ENCODE results near the gene USP5. TPM values are rescaled to one million over a fixed set of nuclear protein-coding genes. Genes with fewer than 3 reads are reported as not detected.

Gene USP5
- polyA plus RNA-seq, 1 donor (not counting 4 experiments of a cell fraction or from before 2014, with no cell fraction given): 58.3 TPM

- Histone ChIP-seq H3K9me1 (ENCODE audit: control insufficient read depth, extremely low read depth, insufficient read depth, low read length) (no peaks in the 10 kb centered on the region), H2AFZ (ENCODE audit: control insufficient read depth, low read length) (no peak overlapping the region), H4K20me1 (ENCODE audit: control insufficient read depth, extremely low read depth, insufficient read depth, low read length) (no peaks in the 10 kb centered on the region), H3K27me3 (ENCODE audit: control insufficient read depth, extremely low read depth, insufficient read depth, low read length) (peaks cover 74% of the 10 kb centered on the region), H3K4me3 (ENCODE audit: control insufficient read depth in 2 of 3, extremely low read depth in 1 of 3, insufficient read depth in 2 of 3, low read depth in 1 of 3, low read length in 3 of 3) (peak overlapping the region in 1 of 3 experiments; percentile 37), H3K79me2 (ENCODE audit: control insufficient read depth, insufficient read depth, low read length) (no peaks in the 10 kb centered on the region), H3K36me3 (ENCODE audit: control insufficient read depth in 2 of 2, extremely low read depth in 1 of 2, insufficient read depth in 2 of 2, low read length in 2 of 2) (no peaks in the 10 kb centered on the region), H3K4me2 (ENCODE audit: control insufficient read depth, extremely low read depth, insufficient read depth, low read depth, low read length) (peak overlapping the region; percentile 56), H3K4me1 (ENCODE audit: control insufficient read depth, extremely low read depth, insufficient read depth, low read length) (peaks cover 12% of the 10 kb centered on the region), H3K27ac (ENCODE audit: control insufficient read depth, insufficient read depth, low read length) (no peak overlapping the region), H3K9me3 (ENCODE audit: control insufficient read depth, low read depth, low read length) (no peaks in the 10 kb centered on the region), H3K9ac (ENCODE audit: control insufficient read depth, extremely low read depth, insufficient read depth, low read length) (no peak overlapping the region)
- TF ChIP-seq, protein P1, sequence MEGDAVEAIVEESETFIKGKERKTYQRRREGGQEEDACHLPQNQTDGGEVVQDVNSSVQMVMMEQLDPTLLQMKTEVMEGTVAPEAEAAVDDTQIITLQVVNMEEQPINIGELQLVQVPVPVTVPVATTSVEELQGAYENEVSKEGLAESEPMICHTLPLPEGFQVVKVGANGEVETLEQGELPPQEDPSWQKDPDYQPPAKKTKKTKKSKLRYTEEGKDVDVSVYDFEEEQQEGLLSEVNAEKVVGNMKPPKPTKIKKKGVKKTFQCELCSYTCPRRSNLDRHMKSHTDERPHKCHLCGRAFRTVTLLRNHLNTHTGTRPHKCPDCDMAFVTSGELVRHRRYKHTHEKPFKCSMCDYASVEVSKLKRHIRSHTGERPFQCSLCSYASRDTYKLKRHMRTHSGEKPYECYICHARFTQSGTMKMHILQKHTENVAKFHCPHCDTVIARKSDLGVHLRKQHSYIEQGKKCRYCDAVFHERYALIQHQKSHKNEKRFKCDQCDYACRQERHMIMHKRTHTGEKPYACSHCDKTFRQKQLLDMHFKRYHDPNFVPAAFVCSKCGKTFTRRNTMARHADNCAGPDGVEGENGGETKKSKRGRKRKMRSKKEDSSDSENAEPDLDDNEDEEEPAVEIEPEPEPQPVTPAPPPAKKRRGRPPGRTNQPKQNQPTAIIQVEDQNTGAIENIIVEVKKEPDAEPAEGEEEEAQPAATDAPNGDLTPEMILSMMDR (optimal IDR thresholded peaks at IDR 0.05 in 1 of 3, IDR thresholded peaks at IDR 0.05 in 1 of 3, conservative IDR thresholded peaks at IDR 0.05 in 1 of 3; ENCODE audit: extremely low read depth in 1 of 3, insufficient read depth in 2 of 3, low read length in 3 of 3): no peak
- TF ChIP-seq EZH2 (IDR thresholded peaks at IDR 0.05; ENCODE audit: low read length): peak; percentile 18
- dilution Hi-C loops (cut with MboI; ENCODE audit: extremely low pct_ligation_motif_present, low sequenced_read_pairs): no loop called here
- FAIRE-seq: peak; percentile 5
- DNase-seq (ENCODE audit: low read depth, low spot score): no peak
Observed at GRCh38 chr12:6824901-6825381, 27.0 kb upstream of the USP5 start.

- Histone ChIP-seq H3K79me2 (ENCODE audit: control insufficient read depth, insufficient read depth, low read length) (no peaks in the 10 kb centered on the region), H3K4me1 (ENCODE audit: control insufficient read depth, extremely low read depth, insufficient read depth, low read length) (peaks cover 12% of the 10 kb centered on the region), H3K4me2 (ENCODE audit: control insufficient read depth, extremely low read depth, insufficient read depth, low read depth, low read length) (peak overlapping the region; percentile 56), H3K9me1 (ENCODE audit: control insufficient read depth, extremely low read depth, insufficient read depth, low read length) (no peaks in the 10 kb centered on the region), H3K36me3 (ENCODE audit: control insufficient read depth in 2 of 2, extremely low read depth in 1 of 2, insufficient read depth in 2 of 2, low read length in 2 of 2) (no peaks in the 10 kb centered on the region), H3K4me3 (ENCODE audit: control insufficient read depth in 2 of 3, extremely low read depth in 1 of 3, insufficient read depth in 2 of 3, low read depth in 1 of 3, low read length in 3 of 3) (peak overlapping the region in 1 of 3 experiments; percentile 37), H3K9ac (ENCODE audit: control insufficient read depth, extremely low read depth, insufficient read depth, low read length) (no peak overlapping the region), H3K27ac (ENCODE audit: control insufficient read depth, insufficient read depth, low read length) (no peak overlapping the region), H2AFZ (ENCODE audit: control insufficient read depth, low read length) (peak overlapping the region; percentile 40), H4K20me1 (ENCODE audit: control insufficient read depth, extremely low read depth, insufficient read depth, low read length) (no peaks in the 10 kb centered on the region), H3K9me3 (ENCODE audit: control insufficient read depth, low read depth, low read length) (no peaks in the 10 kb centered on the region), H3K27me3 (ENCODE audit: control insufficient read depth, extremely low read depth, insufficient read depth, low read length) (peaks cover 73% of the 10 kb centered on the region)
- DNase-seq (ENCODE audit: low read depth, low spot score) (peak; percentile 40), FAIRE-seq (peak; percentile 86)
- TF ChIP-seq EZH2 (IDR thresholded peaks at IDR 0.05; ENCODE audit: low read length): peak; percentile 32
- TF ChIP-seq, protein P1 (optimal IDR thresholded peaks at IDR 0.05 in 1 of 3, IDR thresholded peaks at IDR 0.05 in 1 of 3, conservative IDR thresholded peaks at IDR 0.05 in 1 of 3; ENCODE audit: extremely low read depth in 1 of 3, insufficient read depth in 2 of 3, low read length in 3 of 3): peak in 2 of 3 experiments; percentile 94 to 96
- dilution Hi-C loops (cut with MboI; ENCODE audit: extremely low pct_ligation_motif_present, low sequenced_read_pairs): no loop called here
Observed at GRCh38 chr12:6825398-6826124, 26.4 kb upstream of the USP5 start.
